Measurements from ENCODE around the gene REV1. TPM values are rescaled to one million over a fixed set of nuclear protein-coding genes. Genes with fewer than 3 reads are reported as not detected.

The REV1 gene
- polyA plus RNA-seq, 3 donors, result 6.5 to 39.9 (median 9.5) TPM

DNA sequence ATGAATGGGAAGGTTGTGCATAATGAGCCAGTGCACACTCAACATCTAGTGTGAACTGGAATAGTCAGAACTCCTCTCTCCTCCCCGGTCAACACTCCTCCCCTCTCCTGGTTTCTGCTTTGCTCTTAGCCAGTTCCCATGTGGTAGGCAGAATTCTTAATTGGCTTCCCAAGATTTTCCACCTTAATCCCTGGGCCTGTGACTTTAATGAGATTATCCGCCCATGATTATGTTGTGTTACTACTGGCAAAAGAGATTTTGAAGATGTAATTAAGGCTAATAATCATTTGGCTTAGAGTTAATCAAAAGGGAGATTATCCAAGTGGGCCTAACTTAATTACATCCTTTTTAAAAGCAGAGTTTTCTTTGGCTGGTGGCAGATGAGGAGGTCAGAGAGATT lies 34.2 kb upstream of the REV1 start:
- no peaks in the 10 kb centered on the region for H3K9me3 ChIP-seq (replicated peaks in 1 of 2; ENCODE audit: control insufficient read depth in 1 of 2, insufficient read depth in 1 of 2, low read length in 2 of 2)
- H3K9ac ChIP-seq (ENCODE audit: insufficient read depth, low read length, poor library complexity, severe bottlenecking), result no peak overlapping the region
- no peak overlapping the region for H3K4me2 ChIP-seq (replicated peaks; ENCODE audit: extremely low read depth, low read length, poor library complexity, severe bottlenecking)
- H3K4me1 ChIP-seq (ENCODE audit: control insufficient read depth in 1 of 2, insufficient read depth in 2 of 2, low read length in 2 of 2), result no peaks in the 10 kb centered on the region
- H3K27ac ChIP-seq (ENCODE audit: low read depth in 1 of 2, low read length in 2 of 2), result no peak overlapping the region
- Mint-ChIP-seq H3K9me3 (no peaks in the 10 kb centered on the region), H3K36me3 (no peaks in the 10 kb centered on the region), H3K27ac (no peak overlapping the region), H3K27me3 (ENCODE audit: low read depth in 3 of 3) (peaks cover 0 to 3% (median 1%) of the 10 kb centered on the region in 3 donors), H3K4me3 (no peak overlapping the region), H3K4me1 (no peaks in the 10 kb centered on the region)
- H2AFZ ChIP-seq (ENCODE audit: insufficient read depth, low read depth, low read length, poor library complexity, severe bottlenecking), result no peak overlapping the region
- TF ChIP-seq, protein P1, sequence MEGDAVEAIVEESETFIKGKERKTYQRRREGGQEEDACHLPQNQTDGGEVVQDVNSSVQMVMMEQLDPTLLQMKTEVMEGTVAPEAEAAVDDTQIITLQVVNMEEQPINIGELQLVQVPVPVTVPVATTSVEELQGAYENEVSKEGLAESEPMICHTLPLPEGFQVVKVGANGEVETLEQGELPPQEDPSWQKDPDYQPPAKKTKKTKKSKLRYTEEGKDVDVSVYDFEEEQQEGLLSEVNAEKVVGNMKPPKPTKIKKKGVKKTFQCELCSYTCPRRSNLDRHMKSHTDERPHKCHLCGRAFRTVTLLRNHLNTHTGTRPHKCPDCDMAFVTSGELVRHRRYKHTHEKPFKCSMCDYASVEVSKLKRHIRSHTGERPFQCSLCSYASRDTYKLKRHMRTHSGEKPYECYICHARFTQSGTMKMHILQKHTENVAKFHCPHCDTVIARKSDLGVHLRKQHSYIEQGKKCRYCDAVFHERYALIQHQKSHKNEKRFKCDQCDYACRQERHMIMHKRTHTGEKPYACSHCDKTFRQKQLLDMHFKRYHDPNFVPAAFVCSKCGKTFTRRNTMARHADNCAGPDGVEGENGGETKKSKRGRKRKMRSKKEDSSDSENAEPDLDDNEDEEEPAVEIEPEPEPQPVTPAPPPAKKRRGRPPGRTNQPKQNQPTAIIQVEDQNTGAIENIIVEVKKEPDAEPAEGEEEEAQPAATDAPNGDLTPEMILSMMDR (IDR thresholded peaks at IDR 0.05), result no peak
- no peak overlapping the region for H3K4me3 ChIP-seq (replicated peaks in 1 of 3; ENCODE audit: low read depth in 2 of 3, low read length in 3 of 3)
- H3K79me2 ChIP-seq (ENCODE audit: insufficient read depth, low read length), result no peaks in the 10 kb centered on the region
- H4K20me1 ChIP-seq (ENCODE audit: insufficient read depth, low read length), result no peaks in the 10 kb centered on the region
- no peaks in the 10 kb centered on the region for H3K36me3 ChIP-seq (replicated peaks in 1 of 2; ENCODE audit: control insufficient read depth in 1 of 2, insufficient read depth in 2 of 2, low read length in 2 of 2)
- no peak for DNase-seq
- WGBS (ENCODE audit: insufficient coverage), result no CpG with 5 or more reads among the region's 2 CpGs
- no peaks in the 10 kb centered on the region for H3K27me3 ChIP-seq (ENCODE audit: control insufficient read depth in 2 of 2, insufficient read depth in 2 of 2, low read length in 2 of 2)
- intact Hi-C loops (cut with micrococcal nuclease), result no loop called here

DNA sequence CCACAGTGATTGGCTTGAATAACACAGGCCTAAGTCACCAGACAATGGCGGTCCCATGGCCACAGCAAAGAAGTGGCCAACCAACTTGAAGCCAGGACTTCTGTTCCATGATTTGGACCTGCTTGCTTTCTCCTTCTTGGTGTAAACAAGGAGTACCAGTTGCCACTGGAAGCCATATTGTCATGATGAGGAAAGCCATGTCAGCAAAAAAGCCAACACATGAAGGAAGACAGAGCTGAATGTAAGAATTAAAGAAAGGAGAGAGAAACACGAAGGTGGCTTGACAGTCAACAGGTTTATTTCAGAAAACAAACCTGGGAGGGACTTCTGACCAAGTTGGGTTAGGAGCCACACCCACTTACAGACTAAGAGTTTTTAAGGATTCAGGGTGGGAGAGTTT lies 32.3 kb upstream of the REV1 start:
- no peak overlapping the region for H3K9ac ChIP-seq (ENCODE audit: insufficient read depth, low read length, poor library complexity, severe bottlenecking)
- no peak overlapping the region for H3K4me3 ChIP-seq (replicated peaks in 1 of 3; ENCODE audit: low read depth in 2 of 3, low read length in 3 of 3)
- no peak overlapping the region for H3K4me3 Mint-ChIP-seq
- H3K27me3 Mint-ChIP-seq (ENCODE audit: low read depth in 3 of 3), result peaks cover 1 to 4% (median 3%) of the 10 kb centered on the region in 3 donors
- H3K79me2 ChIP-seq (ENCODE audit: insufficient read depth, low read length), result no peaks in the 10 kb centered on the region
- H3K9me3 Mint-ChIP-seq, result no peaks in the 10 kb centered on the region
- WGBS (ENCODE audit: insufficient coverage), result 100% methylated on average over 1 of the region's 2 CpGs
- no peaks in the 10 kb centered on the region for H3K27me3 ChIP-seq (ENCODE audit: control insufficient read depth in 2 of 2, insufficient read depth in 2 of 2, low read length in 2 of 2)
- H2AFZ ChIP-seq (ENCODE audit: insufficient read depth, low read depth, low read length, poor library complexity, severe bottlenecking), result peak overlapping the region; percentile 11
- H3K4me2 ChIP-seq (replicated peaks; ENCODE audit: extremely low read depth, low read length, poor library complexity, severe bottlenecking), result no peak overlapping the region
- H3K27ac Mint-ChIP-seq, result no peak overlapping the region
- no peaks in the 10 kb centered on the region for H3K4me1 ChIP-seq (ENCODE audit: control insufficient read depth in 1 of 2, insufficient read depth in 2 of 2, low read length in 2 of 2)
- H3K36me3 ChIP-seq (replicated peaks in 1 of 2; ENCODE audit: control insufficient read depth in 1 of 2, insufficient read depth in 2 of 2, low read length in 2 of 2), result no peaks in the 10 kb centered on the region
- H3K4me1 Mint-ChIP-seq, result no peaks in the 10 kb centered on the region
- intact Hi-C loops (cut with micrococcal nuclease), result no loop called here
- no peak overlapping the region for H3K27ac ChIP-seq (ENCODE audit: low read depth in 1 of 2, low read length in 2 of 2)
- H3K36me3 Mint-ChIP-seq, result no peaks in the 10 kb centered on the region
- no peaks in the 10 kb centered on the region for H4K20me1 ChIP-seq (ENCODE audit: insufficient read depth, low read length)
- H3K9me3 ChIP-seq (replicated peaks in 1 of 2; ENCODE audit: control insufficient read depth in 1 of 2, insufficient read depth in 1 of 2, low read length in 2 of 2), result no peaks in the 10 kb centered on the region
- TF ChIP-seq, protein P1 (IDR thresholded peaks at IDR 0.05), result no peak
- DNase-seq, result no peak
